Activated T-cell treated with anti-CD3 and anti-CD28 coated beads, Interleukin-2, amount 50 U/mL, for 72 hours (primary cell): Measurements from ENCODE around the gene TMIE. TPM values are rescaled to one million over a fixed set of nuclear protein-coding genes. Genes with fewer than 3 reads are reported as not detected.
"Not testable (repeated sequence)": the region's sequence is repeated elsewhere in the genome, so short reads cannot be mapped to it uniquely, and the experiment has no call there.

Source experiments
- ATAC-seq, 2 donors: fragments of 150-1000 bp; cut with Tn5 transposase; replicated peaks in 1 of 2; 2 replicates each; pipeline ENCODE4 v1.10.0; 2021; ENCODE audit warnings: moderate library complexity in 2 of 2, mild to moderate bottlenecking in 1 of 2
- DNase-seq, 2 donors: peaks; one replicate each; pipeline ENCODE4 v3.0.0; 2021 to 2022; ENCODE audit warnings: mixed read lengths in 1 of 2
- H3K27ac Mint-ChIP-seq: one replicate; pipeline ENCODE4 v1.8.0; 2022; ENCODE audit warnings: mild to moderate bottlenecking, moderate library complexity, mixed read lengths
- H3K27me3 Mint-ChIP-seq: one replicate; pipeline ENCODE4 v1.8.0; 2022; ENCODE audit warnings: low read depth, mixed read lengths
- H3K36me3 Mint-ChIP-seq, 2 donors: one replicate each; pipeline ENCODE4 v1.8.0; 2022; ENCODE audit warnings: mixed read lengths in 2 of 2, mild to moderate bottlenecking in 1 of 2; ENCODE audit not compliant: insufficient read depth in 2 of 2
- H3K4me1 Mint-ChIP-seq: one replicate; pipeline ENCODE4 v1.8.0; 2022; ENCODE audit warnings: low read depth, mixed read lengths
- H3K4me3 Mint-ChIP-seq, 2 donors: one replicate each; pipeline ENCODE4 v1.8.0; 2022; ENCODE audit warnings: mild to moderate bottlenecking in 2 of 2, mixed read lengths in 2 of 2, moderate library complexity in 2 of 2
- H3K9me3 Mint-ChIP-seq, 2 donors: one replicate each; pipeline ENCODE4 v1.8.0; 2022; ENCODE audit warnings: mixed read lengths in 2 of 2
- total RNA-seq, 2 donors: library from RNA; stranded (reverse); gene quantifications; one replicate each; pipeline ENCODE4 v1.2.3, GENCODE V29; 2022

Gene TMIE
- total RNA-seq, 2 donors from 2014 or later: 1.2 to 1.5 TPM

DNA sequence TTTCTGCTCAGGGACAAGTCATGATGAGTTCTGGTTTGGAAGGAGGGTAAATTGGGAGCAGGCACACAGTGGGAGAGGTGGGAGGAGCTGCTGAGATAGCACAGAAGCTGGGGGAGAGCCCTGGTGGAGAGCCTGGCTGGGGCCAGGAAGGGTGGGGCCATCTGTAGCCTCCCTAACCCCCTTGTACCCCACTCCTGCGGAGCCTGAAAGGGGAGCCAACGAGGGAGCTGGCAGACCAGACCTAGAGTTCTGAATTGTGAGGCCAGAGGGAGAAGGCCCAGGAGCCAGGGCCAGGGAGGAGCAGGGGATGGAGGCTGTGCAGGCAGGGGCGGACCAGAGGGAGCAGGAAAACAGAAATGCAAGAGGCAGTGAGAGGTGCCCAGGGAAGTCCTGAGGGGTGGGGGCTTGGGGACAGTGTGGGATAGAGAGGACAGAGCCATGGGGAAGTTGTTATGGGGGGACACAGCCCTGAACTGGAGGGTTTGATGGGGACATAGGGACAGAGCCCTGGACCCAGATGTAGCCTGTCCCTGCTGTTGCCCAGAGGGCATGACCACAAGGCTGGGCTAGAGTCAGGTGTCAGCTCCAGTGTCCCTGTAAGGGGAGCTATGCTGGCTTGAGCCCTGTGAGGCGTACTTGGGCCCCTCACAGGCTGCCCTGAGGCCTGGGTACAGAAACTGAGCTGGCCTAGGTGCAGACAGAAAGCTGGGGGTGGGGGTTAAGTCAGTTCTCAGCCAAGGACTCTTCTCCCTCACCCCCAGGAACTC is 1.2 kb downstream of the TMIE start:
- Mint-ChIP-seq H3K4me1 (peaks cover 15% of the 10 kb centered on the region), H3K4me3 (no peak overlapping the region), H3K36me3 (no peaks in the 10 kb centered on the region), H3K27ac (no peak overlapping the region), H3K27me3 (peaks cover 9% of the 10 kb centered on the region), H3K9me3 (no peaks in the 10 kb centered on the region)
- ATAC-seq (no peak), DNase-seq (no peak)

- Mint-ChIP-seq H3K4me1 (peaks cover 11% of the 10 kb centered on the region), H3K36me3 (no peaks in the 10 kb centered on the region), H3K27me3 (peaks cover 9% of the 10 kb centered on the region), H3K4me3 (no peak overlapping the region), H3K27ac (no peak overlapping the region), H3K9me3 (no peaks in the 10 kb centered on the region)
- ATAC-seq: no peak
- DNase-seq: no peak
Measured at GRCh38 chr3:46703013-46703520, 1.9 kb downstream of the TMIE start.

- H3K4me1 Mint-ChIP-seq: peaks cover 11% of the 10 kb centered on the region
- H3K27me3 Mint-ChIP-seq, H3K9me3 Mint-ChIP-seq, H3K4me3 Mint-ChIP-seq, DNase-seq, ATAC-seq, H3K36me3 Mint-ChIP-seq, H3K27ac Mint-ChIP-seq: not testable (repeated sequence)
Measured at GRCh38 chr3:46704346-46704745, 3.2 kb downstream of the TMIE start.

DNA sequence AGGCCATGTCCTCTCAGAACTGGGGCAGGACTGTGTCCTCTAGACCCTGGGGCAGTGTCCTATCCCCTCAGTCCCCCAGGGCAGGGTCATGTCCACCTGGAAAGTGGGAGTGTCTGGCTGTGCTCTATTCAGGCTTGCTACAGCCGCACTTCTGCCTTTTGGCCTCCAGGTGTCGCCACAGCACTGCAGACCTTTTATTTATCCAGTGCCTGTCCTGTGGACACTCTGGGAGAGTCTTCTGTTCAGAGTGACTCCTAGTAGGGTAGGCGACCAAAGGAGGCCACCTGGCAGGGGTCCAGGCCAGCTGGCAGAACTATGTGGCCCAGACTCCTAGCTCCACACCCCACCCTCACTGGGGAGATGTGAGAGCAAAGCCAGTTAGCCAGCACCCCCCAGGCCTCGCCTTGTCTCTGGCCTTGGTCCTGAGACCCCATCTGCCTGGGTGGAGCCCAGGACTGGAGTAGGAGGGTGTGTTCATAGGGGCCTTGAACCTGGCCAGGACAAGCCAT is 3.9 kb downstream of the TMIE start:
- DNase-seq (peak; percentile 64 to 72), ATAC-seq (peak; percentile 82 to 83)
- Mint-ChIP-seq H3K27ac (no peak overlapping the region), H3K4me3 (no peak overlapping the region), H3K9me3 (no peaks in the 10 kb centered on the region), H3K27me3 (peaks cover 9% of the 10 kb centered on the region), H3K4me1 (peaks cover 6% of the 10 kb centered on the region), H3K36me3 (no peaks in the 10 kb centered on the region)

DNA sequence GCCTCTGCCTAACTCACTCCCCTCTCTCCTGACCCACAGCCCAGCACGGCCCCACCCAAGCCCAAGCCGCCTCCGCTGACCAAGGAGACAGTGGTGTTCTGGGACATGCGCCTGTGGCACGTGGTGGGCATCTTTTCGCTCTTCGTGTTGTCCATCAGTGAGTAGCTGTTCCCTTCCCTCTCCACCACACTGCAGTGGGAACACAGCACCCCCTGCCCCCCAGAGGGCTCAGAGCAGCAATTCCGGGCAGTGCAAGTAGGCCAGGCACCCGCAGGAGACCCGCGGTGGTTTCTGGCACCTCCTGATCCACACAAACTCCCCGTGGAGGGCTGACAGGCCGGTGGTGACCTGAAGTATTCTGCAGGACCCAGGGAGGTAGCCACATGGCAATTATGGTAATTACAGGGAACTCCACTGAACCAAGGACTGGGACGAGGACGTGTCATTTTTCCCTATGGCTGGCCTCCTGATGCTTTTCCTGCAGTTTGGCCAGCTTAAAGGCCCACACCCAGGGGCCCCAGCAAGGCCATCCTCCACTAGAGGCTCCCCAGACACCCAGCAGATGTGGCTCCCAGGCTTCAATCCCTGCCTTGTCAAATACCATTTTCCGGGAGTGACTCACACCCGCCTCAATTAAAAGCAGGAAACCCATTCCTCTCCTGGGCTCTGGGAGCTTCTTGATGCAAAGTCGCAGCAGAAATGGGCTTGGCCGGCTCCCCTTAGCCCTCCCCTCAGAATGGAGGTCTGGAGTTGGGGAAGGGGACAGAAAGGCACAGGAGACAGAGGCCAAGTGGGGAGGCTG is 4.8 kb downstream of the TMIE start:
- Mint-ChIP-seq H3K27me3 (peaks cover 9% of the 10 kb centered on the region), H3K36me3 (no peaks in the 10 kb centered on the region), H3K4me1 (peaks cover 6% of the 10 kb centered on the region), H3K27ac (no peak overlapping the region), H3K4me3 (no peak overlapping the region), H3K9me3 (no peaks in the 10 kb centered on the region)
- DNase-seq: no peak
- ATAC-seq: no peak

DNA sequence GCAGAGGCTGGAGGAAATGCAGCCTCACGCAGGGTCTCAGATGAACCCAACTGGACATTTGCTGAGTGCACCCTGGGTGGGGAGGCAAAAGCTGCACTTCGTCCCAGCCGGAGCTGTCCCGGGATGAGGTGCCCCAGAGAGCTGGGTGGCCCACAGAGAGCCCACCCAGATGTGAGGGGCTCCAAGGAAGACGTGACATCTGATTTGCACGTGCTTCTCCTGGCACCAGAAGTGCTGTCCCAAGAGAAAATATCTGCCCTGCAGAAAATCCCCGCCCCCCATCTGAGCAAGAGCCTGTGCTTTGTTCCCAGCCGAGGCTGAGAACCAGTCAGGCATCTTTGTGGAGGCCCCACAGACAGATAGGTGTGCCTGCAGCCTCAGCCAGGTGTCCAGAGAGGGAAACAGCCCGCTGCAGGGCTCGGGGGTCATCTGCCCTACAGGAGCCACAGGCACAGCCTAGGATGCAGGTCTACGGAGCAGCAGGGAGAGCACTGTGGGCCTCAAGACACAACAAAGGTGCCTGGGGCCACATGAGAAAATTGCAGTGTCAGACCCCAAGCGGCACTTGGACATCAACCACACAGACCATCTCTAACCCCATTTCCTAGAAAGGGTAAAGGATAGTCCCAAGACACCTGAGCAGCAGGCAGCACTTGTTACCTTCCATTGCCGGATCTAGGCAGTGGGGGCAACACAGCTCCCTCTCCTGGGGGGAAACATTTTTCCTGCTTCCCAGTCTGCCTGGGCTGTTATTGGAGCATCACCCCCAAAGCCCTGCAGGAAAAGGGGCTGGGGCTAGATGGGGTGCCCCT is 5.8 kb downstream of the TMIE start:
- DNase-seq: no peak
- no peaks in the 10 kb centered on the region for H3K36me3 Mint-ChIP-seq
- ATAC-seq: no peak
- no peak overlapping the region for H3K27ac Mint-ChIP-seq
- no peak overlapping the region for H3K4me3 Mint-ChIP-seq
- H3K9me3 Mint-ChIP-seq: no peaks in the 10 kb centered on the region
- H3K27me3 Mint-ChIP-seq: peaks cover 4% of the 10 kb centered on the region
- peaks cover under 1% of the 10 kb centered on the region for H3K4me1 Mint-ChIP-seq

DNA sequence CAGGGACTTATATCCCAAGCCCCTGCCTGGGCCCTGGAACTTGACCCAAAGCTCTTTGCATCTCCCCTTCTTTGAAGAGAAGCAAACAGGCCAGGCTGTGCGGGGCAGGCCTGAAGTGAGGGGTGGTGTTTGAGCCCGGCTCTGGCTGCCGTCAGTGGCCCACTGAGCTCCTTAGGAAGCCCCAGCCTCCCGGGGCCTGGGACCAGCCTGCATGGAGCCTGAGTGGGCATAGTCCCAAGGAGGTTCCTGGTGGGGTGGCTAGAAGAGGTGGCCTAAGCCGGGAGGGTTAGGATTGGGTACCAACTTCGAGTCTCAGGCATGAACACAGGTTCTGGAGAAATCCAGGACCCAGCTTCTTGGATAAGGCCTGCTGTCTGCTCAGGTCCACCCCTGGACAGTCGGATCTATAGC is 6.4 kb downstream of the TMIE start:
- no peak for ATAC-seq
- Mint-ChIP-seq H3K4me3 (no peak overlapping the region), H3K27ac (no peak overlapping the region), H3K27me3 (no peaks in the 10 kb centered on the region), H3K36me3 (no peaks in the 10 kb centered on the region), H3K4me1 (no peaks in the 10 kb centered on the region), H3K9me3 (no peaks in the 10 kb centered on the region)
- DNase-seq: no peak

DNA sequence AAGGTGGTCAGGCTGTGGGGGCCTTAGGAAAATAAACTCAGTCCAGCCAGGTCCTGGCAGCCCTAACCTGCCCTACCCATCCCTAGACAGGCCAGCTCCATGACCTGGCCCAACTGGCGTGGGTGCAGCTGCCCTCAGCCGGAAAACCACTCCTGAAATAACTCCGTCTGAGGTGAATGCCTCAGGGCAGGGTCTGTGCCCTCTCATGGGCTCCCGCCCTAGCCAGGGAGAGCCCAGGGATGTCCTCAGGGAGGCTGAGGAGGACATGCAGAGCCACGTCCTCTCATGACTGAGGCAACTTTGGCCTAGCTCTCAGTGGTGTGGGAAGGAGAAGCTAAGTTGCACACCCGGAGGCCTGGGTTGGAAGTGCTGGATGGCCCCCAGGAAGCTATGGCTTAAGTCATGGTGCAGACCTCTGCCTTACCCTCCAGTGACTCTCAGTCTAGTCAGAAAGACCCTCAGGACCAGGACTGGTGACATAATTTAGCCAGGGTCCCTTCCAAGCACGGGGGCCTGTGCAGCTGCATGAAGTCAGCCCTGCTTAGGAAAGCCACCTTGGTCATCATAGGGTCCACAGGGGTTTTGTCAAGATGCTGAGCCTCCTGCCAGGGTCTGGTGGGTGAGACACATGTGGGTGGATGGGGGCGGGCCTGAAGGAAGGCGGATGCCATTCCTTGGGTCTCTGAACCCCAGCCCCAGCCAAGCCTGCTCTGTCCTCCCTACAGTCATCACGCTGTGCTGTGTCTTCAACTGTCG is 7.4 kb downstream of the TMIE start:
- H3K4me1 Mint-ChIP-seq: no peaks in the 10 kb centered on the region
- H3K36me3 Mint-ChIP-seq: no peaks in the 10 kb centered on the region
- H3K9me3 Mint-ChIP-seq: no peaks in the 10 kb centered on the region
- no peak for ATAC-seq
- no peak overlapping the region for H3K4me3 Mint-ChIP-seq
- H3K27ac Mint-ChIP-seq: no peak overlapping the region
- no peaks in the 10 kb centered on the region for H3K27me3 Mint-ChIP-seq
- no peak for DNase-seq

GRCh38 chr3:46709157-46709654 is 8.0 kb downstream of the TMIE start:
- Mint-ChIP-seq H3K9me3 (no peaks in the 10 kb centered on the region), H3K27me3 (no peaks in the 10 kb centered on the region), H3K36me3 (no peaks in the 10 kb centered on the region), H3K4me3 (no peak overlapping the region), H3K4me1 (no peaks in the 10 kb centered on the region), H3K27ac (no peak overlapping the region)
- ATAC-seq: no peak
- DNase-seq: no peak

DNA sequence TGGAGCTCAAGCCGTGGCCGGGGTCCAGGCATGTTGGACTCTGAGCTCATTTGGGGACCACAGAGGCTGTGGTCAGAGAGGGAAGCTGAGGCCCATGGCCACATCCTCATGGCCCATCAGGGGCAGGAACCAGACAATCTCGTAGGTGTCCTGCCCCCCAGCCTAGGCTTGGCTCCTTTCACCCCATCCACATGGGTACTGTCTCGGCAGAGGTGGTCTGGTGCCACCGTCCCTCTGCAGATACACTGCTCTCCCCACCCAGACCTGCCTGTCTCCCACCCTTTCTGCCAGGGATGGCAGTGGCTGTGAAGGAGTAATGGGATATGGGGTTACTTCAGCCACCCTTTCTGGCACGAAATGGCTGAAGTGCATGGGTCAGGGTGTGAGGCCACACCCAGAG is 8.5 kb downstream of the TMIE start:
- H3K4me1 Mint-ChIP-seq: no peaks in the 10 kb centered on the region
- H3K27ac Mint-ChIP-seq: no peak overlapping the region
- no peaks in the 10 kb centered on the region for H3K9me3 Mint-ChIP-seq
- ATAC-seq (no peak), DNase-seq (no peak)
- no peak overlapping the region for H3K4me3 Mint-ChIP-seq
- no peaks in the 10 kb centered on the region for H3K27me3 Mint-ChIP-seq
- H3K36me3 Mint-ChIP-seq: no peaks in the 10 kb centered on the region

GRCh38 chr3:46710229-46710628 is 9.0 kb downstream of the TMIE start:
- H3K27me3 Mint-ChIP-seq: no peaks in the 10 kb centered on the region
- H3K4me3 Mint-ChIP-seq: no peak overlapping the region
- H3K27ac Mint-ChIP-seq: no peak overlapping the region
- no peak for DNase-seq
- ATAC-seq: no peak
- H3K4me1 Mint-ChIP-seq: no peaks in the 10 kb centered on the region
- no peaks in the 10 kb centered on the region for H3K9me3 Mint-ChIP-seq
- H3K36me3 Mint-ChIP-seq: no peaks in the 10 kb centered on the region

GRCh38 chr3:46710671-46711295 is 9.6 kb downstream of the TMIE start:
- H3K27me3 Mint-ChIP-seq: no peaks in the 10 kb centered on the region
- no peaks in the 10 kb centered on the region for H3K36me3 Mint-ChIP-seq
- no peak for ATAC-seq
- H3K4me3 Mint-ChIP-seq: no peak overlapping the region
- no peak overlapping the region for H3K27ac Mint-ChIP-seq
- H3K9me3 Mint-ChIP-seq: no peaks in the 10 kb centered on the region
- H3K4me1 Mint-ChIP-seq: no peaks in the 10 kb centered on the region
- DNase-seq: no peak
